ENCODE measurements around the gene FATE1.

Gene FATE1

DNA sequence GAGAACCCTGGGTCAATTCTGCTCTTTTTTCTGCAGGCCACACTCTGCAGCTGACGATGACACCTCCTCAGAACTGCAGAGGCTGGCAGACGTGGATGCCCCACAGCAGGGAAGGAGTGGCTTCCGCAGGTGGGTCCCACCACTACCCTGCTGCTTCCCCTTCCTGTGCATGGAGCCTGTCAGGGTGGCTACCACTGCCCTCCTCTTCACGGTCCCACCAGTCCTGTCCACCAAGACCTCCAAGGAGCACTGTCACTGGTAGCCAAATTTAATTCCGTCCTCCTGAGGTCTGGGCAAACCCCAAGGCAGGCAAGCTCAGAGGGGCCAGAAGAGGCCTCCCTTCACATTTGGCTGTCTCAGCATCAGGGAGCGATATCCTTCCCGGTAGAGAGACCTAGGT lies 22.9 kb downstream of the FATE1 start:
- in situ Hi-C loops (cut with MboI; ENCODE audit: low sequenced_read_pairs): no loop called here

GRCh38 chrX:151741606-151742005 lies 25.8 kb downstream of the FATE1 start:
- in situ Hi-C loops (cut with MboI; ENCODE audit: low sequenced_read_pairs): no loop called here

DNA sequence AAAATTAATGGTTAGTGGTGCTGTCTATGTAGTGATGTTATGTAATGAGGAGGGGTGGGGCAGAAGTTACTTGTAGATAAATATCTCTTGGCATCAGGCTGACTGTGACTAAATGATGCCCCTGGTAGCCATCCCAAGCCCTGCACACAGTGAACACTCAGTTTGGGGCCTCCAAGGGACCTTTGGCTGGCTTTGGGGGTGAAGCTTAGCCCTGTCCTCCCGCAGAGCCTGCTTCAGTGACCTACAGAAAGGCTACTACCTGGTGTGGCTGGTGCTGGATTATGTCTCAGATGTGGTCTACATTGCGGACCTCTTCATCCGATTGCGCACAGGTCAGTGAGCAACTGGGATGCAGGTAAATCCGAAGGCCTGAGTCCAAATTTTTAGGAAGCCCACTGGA lies 26.5 kb downstream of the FATE1 start:
- in situ Hi-C loops (cut with MboI; ENCODE audit: low sequenced_read_pairs): no loop called here

DNA sequence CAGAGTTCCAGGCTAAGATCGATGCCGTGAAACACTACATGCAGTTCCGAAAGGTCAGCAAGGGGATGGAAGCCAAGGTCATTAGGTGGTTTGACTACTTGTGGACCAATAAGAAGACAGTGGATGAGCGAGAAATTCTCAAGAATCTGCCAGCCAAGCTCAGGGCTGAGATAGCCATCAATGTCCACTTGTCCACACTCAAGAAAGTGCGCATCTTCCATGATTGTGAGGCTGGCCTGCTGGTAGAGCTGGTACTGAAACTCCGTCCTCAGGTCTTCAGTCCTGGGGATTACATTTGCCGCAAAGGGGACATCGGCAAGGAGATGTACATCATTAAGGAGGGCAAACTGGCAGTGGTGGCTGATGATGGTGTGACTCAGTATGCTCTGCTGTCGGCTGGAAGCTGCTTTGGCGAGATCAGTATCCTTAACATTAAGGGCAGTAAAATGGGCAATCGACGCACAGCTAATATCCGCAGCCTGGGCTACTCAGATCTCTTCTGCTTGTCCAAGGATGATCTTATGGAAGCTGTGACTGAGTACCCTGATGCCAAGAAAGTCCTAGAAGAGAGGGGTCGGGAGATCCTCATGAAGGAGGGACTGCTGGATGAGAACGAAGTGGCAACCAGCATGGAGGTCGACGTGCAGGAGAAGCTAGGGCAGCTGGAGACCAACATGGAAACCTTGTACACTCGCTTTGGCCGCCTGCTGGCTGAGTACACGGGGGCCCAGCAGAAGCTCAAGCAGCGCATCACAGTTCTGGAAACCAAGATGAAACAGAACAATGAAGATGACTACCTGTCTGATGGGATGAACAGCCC lies 28.0 kb downstream of the FATE1 start:
- in situ Hi-C loops (cut with MboI; ENCODE audit: low sequenced_read_pairs): no loop called here

DNA sequence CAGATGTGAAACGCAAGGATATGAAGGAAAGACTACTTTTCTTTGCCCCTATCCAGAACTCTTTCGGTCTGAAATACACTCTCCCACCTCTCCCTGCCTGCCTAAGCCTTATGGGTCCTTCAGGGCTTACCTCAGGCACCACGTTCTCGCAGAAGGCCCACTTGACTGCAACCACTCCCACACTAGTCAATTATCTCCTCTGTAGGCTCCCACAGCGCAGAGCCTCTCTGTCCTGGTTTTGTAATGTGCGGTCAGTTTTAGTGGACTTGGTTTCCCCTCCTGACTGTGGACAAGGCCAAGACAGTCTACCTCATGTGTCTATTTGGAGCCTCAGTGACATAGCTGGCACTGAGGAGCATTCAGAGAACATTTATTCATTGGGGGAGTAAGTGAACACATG lies 29.8 kb downstream of the FATE1 start:
- in situ Hi-C loops (cut with MboI; ENCODE audit: low sequenced_read_pairs): no loop called here

GRCh38 chrX:151746502-151746901 lies 30.7 kb downstream of the FATE1 start:
- in situ Hi-C loops (cut with MboI; ENCODE audit: low sequenced_read_pairs): no loop called here

DNA sequence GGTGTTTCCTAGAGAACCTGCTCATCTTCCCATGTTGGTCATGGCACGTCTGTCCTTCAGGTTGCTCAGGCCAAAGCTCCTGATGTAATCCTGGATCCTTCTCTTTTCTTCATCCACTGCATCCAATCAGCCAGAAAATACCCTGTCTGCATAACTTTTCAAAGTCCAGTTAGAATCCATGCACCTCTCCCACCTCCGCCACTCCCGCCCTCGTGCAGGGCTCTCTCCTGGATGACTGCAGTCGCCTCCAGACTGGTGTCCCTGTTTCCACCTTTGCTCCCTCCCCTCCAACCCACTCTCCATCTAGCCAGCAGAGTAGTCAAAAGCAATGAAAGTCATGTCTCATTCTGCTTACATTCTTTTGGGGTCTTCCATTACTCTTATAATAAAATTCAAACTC lies 34.7 kb downstream of the FATE1 start:
- in situ Hi-C loops (cut with MboI; ENCODE audit: low sequenced_read_pairs): loop anchor here (25.0 kb wide), 1 partner anchor 887 kb away; the partner anchor contains the start of gene GABRQ

DNA sequence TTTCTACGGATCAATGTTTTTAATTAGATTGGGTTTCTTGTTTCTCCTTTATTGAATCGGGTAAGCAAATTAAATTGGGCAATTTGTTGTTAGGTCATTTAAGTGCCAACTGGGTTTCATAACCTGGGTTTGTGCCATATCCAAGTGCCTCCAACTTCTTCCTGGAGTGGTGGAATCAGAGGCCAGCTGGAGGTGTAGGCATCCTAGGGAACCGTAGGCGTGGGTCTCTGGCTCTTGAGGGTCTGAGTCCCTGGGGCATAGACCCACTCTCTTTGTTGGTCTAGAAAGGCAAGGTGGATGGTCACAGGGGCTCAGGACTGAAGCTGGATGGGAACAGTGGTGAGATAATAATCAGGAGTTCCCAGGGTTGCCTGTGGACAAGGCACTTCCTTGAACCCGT lies 37.0 kb downstream of the FATE1 start:
- in situ Hi-C loops (cut with MboI; ENCODE audit: low sequenced_read_pairs): loop anchor here (25.0 kb wide), 1 partner anchor 884 kb away; the partner anchor contains the start of gene GABRQ

- in situ Hi-C loops (cut with MboI; ENCODE audit: low sequenced_read_pairs): loop anchor here (25.0 kb wide), 1 partner anchor 884 kb away; the partner anchor contains the start of gene GABRQ
These were observed 37.6 kb downstream of the FATE1 start for GRCh38 chrX:151753313-151754046.

DNA sequence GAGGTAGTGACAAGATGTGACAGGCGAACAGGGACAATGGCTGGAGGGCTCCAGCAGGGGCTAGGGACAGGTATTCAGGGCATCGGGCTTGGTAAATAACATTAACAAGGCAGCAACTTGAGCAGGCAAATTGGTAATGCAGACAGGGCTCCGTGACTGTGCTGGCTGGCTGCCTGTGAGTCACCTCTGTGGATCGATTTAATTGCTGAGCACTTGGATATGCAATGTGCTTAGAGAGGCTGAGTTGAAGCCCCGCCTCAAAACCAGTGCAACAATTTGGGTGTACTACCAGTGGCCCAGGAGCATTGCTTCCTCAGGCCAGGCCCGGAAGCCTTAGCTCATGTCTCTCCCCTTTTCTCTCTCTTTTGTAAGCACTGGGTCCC lies 38.2 kb downstream of the FATE1 start:
- in situ Hi-C loops (cut with MboI; ENCODE audit: low sequenced_read_pairs): loop anchor here (25.0 kb wide), 1 partner anchor 883 kb away; the partner anchor contains the start of gene GABRQ

- in situ Hi-C loops (cut with MboI; ENCODE audit: low sequenced_read_pairs): loop anchor here (25.0 kb wide), 1 partner anchor 883 kb away; the partner anchor contains the start of gene GABRQ
These were observed 38.9 kb downstream of the FATE1 start for GRCh38 chrX:151754641-151755215.

- in situ Hi-C loops (cut with MboI; ENCODE audit: low sequenced_read_pairs): loop anchor here (25.0 kb wide), 1 partner anchor 878 kb away; the partner anchor contains the start of gene GABRQ
These were observed 43.3 kb downstream of the FATE1 start for GRCh38 chrX:151759041-151759708.

- in situ Hi-C loops (cut with MboI; ENCODE audit: low sequenced_read_pairs): loop anchor here (25.0 kb wide), 1 partner anchor 874 kb away; the partner anchor contains the start of gene GABRQ
These were observed 47.0 kb downstream of the FATE1 start for GRCh38 chrX:151762802-151763201.

DNA sequence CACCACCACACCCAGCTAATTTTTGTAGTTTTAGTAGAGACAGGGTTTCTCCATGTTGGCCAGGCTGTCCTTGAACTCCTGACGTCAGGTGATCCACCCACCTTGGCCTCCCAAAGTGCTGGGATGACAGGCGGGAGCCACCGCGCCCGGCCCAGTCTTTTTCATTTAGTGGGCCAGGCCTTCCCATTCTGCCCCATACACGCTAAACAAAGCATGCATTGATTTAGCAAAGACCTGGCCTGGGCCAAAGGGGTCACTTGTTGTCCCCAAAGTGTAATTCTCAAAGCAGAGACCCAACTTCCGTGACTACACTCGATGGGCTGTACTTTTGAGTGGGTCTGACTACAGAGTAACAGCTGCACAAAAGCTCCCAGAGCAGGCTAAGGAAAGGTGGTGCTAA lies 47.9 kb downstream of the FATE1 start:
- in situ Hi-C loops (cut with MboI; ENCODE audit: low sequenced_read_pairs): loop anchor here (25.0 kb wide), 1 partner anchor 874 kb away; the partner anchor contains the start of gene GABRQ

DNA sequence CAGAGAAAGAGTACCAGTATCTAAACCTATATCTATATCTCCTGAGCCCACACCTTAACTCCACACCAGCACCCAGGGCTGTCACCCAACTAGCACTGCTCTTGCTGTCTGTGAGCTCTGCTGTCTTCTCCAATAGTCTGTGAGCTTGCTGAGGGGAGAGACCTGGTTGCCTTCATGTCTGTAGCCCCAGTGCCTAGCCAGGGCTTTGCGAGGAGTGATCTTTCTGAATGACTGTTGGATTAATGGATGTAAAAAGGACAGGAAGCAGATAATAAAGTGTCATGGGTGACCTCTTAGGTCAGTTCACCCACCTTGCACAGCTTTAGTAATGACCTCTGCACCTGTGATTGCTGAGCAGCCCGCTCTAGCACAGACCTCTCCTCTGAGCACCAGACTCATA lies 49.2 kb downstream of the FATE1 start:
- in situ Hi-C loops (cut with MboI; ENCODE audit: low sequenced_read_pairs): loop anchor here (25.0 kb wide), 1 partner anchor 872 kb away; the partner anchor contains the start of gene GABRQ

- in situ Hi-C loops (cut with MboI; ENCODE audit: low sequenced_read_pairs): loop anchor here (25.0 kb wide), 1 partner anchor 866 kb away; the partner anchor contains the start of gene GABRQ
These were observed 55.9 kb downstream of the FATE1 start for GRCh38 chrX:151771726-151772125.

Data from HL-60/S4 treated with retinoic acid at 250 ng/mL for 4 days and 3 days (cell line).